Right lobe of liver (tissue), 4 donors: ENCODE results near the gene ELP6.

ENCODE experiments used
- CTCF ChIP-seq, 4 donors: fragments of 200-600 bp in 3 of 4; fragments of 450-650 bp in 1 of 4; IDR thresholded peaks; one replicate each; pipeline versions ENCODE4 v1.5.1 to v1.8.0; 2016 to 2022; ENCODE audit warnings: antibody characterized with exemption in 4 of 4, mild to moderate bottlenecking in 2 of 4
- POLR2A ChIP-seq: fragments of 450-650 bp; IDR thresholded peaks from one replicate; pipeline ENCODE4 v1.6.1; 2017; ENCODE audit warnings: antibody characterized with exemption, mild to moderate bottlenecking
- donor health status: DM: no; HTN: no; CAD: no.
- donor health status: DM: no; HTN: no; CAD: no.
- donor health status: DM: no; HTN: yes; CAD: no.

GRCh38 chr3:47476644-47477199 is 36.8 kb downstream of the ELP6 start:
- TF ChIP-seq CTCF (IDR thresholded peaks at IDR 0.05) (no peak), POLR2A (no peak)
